NCI-H2029 (cell line): ENCODE results near the gene SLC16A11.
"Not testable (repeated sequence)": the region's sequence is repeated elsewhere in the genome, so short reads cannot be mapped to it uniquely, and the experiment has no call there.

Source experiments
- DNase-seq: peaks from one replicate; lab custom pipeline; 2025; lab: John Stamatoyannopoulos, UW

Gene SLC16A11

DNA sequence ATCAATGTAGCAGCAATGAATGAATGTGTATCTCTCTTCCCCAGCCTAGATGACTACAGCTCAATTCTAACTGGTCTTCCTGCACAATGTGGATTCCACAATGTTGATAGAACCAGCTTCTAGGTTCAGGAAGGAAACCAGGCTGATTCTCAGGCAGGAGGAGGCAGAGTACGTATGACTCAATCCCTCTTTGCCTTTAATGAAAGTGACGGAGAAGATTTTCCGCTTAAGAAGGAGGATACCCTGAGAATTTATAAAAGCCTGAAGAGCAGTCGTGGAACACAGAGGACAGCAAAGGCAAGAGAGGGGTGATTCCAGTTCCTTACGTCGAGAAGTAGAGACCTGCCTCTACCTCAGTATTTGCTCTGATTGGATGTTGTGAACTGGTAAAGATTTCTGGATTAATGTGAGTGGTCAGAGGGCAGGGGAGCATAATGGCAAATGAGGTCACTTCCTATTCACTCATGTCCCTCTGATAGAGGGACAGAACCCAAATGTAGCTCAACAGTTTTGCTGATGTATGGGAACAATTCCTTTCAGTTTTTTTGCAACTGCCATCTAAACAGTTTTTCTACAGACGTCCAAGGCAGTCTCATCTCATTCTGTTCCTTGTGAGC, 15.0 kb upstream of the SLC16A11 start:
- DNase-seq, result no peak

DNA sequence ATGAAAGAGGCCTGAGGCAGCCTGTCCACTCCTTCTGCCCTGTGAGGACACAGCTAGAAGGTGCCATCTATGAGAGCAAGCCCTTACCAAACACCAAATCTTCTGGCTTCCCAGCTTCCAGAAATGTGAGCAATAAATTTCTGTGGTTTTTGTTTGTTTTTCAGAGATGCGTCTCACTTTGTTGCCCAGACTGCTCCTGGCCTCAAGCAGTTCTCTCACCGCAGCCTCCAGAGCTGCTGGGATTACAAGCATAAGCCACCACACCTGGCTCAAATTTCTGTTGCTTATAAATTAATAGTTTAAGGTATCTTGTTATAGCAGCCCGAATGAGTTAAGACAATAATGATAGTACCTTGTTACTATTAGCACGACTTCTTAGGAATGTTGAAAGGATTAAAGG, 12.5 kb upstream of the SLC16A11 start:
- DNase-seq, result no peak

DNA sequence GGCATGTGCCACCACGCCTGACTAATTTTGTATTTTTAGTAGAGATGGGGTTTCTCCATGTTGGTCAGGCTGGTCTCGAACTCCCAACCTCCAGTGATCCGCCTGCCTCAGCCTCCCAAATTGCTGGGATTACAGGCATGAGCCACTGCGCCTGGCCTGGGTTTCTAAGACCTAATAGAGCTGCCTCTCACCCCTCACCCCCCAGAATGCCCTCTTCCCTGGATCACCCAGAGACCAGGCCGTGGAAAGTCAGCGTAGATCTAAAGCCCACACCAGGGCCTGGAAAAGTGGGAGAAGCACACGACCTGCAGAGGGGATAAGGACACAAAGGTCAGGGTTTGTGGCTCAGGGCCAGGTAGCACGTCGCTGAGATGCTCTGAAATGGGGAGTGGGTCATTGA, 6.7 kb upstream of the SLC16A11 start:
- not testable (repeated sequence) for DNase-seq

DNA sequence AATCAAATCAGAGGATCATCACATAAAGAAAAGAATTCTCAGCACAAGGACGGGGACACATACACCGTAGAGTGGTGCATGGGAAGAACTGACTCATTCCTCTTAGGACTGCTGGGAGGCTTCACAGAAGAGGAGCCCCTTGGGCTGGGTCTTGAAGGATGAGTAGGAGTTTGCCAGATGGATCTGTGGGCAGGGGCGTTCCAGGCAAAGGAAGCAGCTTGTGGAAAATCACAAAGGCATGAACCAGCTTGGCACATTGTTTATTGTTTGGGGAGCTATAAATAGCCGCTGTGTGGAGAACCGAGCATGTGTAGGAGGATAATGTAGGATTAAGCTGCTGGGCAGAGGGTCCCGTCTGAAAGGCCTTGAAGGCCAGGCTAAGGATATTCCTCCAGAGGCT, 5.1 kb upstream of the SLC16A11 start:
- no peak for DNase-seq

DNA sequence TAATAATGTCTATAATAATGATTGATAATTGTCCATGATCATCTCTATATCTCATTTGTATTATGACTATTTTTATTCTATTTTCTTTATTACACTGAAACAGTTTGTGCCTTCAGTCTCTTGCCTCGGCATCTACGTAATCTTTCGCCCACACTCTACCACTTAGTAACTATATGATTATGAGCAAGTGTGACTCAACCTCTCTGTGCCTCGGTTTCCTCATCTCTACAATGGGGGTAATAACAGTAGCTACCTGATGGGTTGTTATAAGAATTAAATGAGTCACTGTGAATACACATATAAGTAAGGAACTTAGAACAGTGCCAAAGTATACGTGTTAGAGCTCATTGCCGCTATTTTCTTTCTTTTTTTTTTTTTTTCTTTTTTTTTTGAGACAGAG, 3.7 kb upstream of the SLC16A11 start:
- DNase-seq, result no peak

DNA sequence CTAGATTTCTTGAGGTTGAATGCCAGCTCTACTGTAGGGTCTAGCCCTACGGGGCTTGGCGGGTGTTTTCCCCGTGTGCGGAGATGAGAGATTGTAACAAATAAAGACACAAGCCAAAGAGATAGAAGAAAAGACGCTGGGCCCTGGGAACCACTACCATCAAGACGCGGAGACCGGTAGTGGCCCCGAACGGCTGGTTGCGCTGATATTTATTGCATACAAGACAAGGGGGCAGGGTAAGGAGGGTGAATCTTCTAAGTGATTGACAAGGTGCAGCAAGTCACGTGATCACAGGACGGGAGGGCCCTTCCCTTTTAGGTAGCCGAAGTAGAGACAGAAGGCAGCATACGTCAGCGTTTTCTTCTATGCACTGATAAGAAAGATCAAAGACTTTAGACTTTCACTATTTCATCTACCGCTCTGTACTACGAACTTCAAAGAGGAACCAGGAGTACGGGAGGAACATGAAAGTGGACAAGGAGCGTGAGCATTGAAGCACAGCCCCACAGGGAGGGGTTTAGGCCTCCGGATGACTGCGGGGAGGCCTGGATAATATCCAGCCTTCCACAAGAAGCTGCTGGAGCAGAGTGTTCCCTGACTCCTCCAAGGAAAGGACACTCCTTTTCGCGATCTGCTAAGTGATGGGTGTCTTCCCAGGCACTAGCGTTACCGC, 3.0 kb upstream of the SLC16A11 start:
- not testable (repeated sequence) for DNase-seq

DNA sequence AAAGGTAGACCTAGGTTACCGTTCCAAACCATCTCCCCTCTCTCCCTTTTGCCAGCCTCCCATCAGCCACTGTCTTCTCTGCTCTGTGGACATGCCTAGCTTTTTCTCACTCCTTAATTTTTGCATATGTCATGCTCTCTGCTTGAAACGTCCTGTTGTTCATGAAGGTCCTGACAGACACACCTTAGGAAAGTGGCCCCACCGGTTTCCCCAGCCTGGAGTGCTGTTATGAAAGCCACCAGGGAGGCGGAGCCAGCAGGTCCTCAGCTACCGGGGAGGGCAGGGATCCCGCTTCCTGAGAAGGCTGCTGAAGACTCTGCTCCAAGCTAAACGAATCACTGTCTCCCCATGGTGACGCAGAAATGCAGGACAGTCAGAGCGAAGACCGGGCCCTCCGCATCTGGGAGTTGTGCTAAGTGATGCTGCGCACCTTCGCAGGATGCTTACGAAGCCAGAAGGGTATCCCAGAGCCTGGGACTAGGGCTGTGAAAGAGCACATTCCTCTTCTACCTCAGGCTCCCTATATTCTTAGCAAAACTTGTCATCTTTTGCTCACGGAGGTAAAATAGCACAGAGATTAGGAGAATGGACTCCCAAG, 2.3 kb upstream of the SLC16A11 start:
- peak; percentile 48 for DNase-seq

DNA sequence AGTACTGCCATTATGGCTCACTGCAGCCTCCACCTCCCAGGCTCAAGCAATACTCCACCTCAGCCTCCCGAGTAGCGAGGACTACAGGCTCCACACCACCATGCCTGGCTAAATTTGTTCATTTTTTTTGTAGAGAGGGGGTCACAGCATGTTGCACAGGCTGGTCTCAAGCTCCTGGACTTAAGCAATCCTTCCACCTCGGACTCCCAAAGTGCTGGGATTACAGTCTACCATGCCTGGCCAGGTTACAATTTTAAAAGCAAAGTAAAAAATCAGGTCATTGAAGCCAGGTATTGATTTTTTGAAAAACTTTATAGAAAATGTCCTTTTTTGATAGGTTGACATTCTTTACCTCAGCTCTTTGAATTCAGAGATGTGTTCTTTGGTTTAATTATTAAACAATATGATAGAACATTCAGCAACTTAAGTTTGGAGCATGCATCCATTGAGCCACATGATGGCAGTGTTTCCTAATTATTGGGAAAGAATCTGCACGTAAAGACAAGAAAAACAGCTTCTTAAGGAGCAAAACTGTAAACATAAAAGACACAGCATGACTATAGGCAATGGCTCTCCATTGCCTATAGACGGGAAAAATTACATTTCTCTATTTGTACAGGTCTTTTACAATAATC, 1.7 kb upstream of the SLC16A11 start:
- peak; percentile 13 for DNase-seq

DNA sequence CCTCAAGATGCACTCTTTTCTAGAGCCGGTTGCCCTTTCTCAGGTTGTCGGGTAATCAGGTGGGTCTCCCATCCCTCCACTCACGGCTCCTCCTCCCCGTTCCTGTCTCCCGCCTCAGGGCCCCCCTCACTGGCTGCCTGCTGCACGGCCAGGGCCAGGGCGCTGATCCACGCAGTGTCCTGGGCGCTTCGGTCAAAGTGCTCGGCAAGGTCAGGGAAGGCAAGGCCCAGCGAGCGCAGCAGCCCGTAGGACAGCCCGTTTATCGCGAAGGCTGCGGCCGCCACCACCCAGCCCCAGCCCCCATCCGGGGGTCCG, 753 bp downstream of the SLC16A11 start:
- no peak for DNase-seq

DNA sequence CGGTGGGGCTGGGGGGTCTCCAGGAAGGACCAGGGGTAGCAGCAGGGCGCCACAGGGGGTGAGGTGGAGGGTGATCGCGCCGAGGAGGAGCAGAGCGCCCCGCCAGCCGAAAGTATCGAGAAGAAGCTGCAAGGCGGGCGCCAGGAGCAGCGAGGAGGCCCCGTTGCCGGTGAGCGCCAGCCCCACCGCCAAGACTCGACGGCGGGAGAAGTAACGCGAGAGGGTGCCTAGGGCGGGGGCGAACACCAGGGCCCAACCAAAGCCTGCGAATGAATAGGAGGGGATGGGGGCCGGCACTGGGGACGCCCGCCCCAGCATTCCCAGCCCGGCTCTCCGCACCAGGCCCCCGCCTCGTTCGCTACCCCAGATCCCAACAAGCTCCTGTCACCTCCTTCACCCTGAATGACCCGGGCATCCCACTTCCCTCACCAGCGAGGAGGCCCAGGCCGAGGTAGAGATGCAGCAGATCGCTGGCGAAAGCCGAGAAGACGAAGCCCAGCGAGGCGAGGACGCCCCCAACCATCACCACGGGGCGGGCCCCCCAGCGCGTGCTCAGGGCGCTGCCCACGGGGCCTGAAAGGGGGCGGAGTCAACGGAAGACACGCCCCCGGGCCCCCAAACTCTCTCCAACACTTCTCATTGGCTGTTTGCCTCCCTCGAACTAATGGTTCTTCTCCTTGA, 1.3 kb downstream of the SLC16A11 start:
- DNase-seq, result no peak

DNA sequence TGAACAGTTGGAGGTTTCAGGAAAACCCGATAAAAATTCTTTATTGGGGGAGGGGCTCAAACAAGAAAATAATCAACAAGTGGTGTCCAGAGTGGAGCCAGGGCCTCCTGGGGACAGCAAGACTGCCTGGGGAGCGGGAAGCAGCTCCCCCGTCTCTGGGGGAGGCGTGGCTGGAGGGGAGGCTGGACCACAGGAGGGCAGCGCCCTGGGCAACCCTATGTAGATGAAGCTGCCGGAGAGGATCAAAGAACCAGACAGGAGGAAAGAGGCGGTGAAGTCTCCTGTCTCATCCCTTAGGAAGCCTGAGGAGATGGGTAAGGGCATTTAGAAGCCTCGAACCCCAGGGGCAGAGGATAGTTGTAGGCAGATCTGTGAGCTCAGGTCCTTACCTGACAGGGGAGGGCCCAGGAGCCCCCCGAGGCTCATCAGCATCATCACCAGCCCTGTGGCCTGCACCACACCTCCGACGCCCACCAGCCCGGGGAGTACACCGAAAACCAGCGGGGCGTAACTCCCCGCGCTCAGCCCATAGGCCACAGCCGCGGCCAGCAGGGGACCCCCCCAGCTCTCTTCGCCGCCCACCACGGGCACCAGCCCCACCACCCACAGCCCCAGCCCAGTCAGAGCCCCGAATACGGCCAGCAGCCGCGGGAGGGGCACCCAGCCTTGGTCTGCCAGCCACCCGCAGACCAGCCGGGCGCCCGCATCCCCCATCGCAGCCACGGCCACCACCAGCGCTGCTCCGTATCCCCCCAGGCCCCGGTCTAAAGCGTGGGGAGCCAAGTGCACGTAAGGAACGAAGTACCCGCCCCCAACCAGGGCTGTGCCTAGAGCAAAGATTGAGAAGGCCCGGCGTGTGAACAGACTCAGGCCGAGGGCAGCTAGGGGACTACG, 2.0 kb downstream of the SLC16A11 start:
- DNase-seq, result no peak

DNA sequence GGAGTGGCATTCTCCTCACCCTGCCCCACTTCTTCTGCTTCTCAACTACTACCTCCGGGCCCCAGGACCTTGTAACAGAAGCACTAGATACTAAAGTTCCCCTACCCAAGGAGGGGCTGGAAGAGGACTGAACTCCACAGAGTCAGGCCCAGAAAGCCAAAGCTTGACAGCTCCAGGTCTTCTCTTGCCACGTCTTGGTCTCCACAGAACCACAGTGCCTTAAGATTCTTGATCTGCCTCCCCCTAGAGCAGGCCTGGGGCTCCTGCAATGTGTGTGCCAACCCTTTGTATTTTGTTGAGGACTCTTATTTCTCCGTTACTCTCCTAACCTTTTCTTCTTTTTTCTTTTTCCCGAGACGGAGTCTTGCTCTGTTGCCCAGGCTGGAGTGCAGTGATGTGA, 4.1 kb downstream of the SLC16A11 start:
- no peak for DNase-seq

DNA sequence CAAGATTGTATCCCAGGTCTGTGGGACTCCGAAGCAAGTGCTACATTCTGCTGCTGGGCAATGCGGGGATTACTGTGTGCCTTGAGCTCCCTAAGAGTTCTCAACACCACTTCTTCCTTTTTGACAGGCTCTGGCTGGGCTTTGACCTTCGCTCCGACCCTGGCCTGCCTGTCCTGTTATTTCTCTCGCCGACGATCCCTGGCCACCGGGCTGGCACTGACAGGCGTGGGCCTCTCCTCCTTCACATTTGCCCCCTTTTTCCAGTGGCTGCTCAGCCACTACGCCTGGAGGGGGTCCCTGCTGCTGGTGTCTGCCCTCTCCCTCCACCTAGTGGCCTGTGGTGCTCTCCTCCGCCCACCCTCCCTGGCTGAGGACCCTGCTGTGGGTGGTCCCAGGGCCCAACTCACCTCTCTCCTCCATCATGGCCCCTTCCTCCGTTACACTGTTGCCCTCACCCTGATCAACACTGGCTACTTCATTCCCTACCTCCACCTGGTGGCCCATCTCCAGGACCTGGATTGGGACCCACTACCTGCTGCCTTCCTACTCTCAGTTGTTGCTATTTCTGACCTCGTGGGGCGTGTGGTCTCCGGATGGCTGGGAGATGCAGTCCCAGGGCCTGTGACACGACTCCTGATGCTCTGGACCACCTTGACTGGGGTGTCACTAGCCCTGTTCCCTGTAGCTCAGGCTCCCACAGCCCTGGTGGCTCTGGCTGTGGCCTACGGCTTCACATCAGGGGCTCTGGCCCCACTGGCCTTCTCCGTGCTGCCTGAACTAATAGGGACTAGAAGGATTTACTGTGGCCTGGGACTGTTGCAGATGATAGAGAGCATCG, 5.6 kb downstream of the SLC16A11 start:
- no peak for DNase-seq

DNA sequence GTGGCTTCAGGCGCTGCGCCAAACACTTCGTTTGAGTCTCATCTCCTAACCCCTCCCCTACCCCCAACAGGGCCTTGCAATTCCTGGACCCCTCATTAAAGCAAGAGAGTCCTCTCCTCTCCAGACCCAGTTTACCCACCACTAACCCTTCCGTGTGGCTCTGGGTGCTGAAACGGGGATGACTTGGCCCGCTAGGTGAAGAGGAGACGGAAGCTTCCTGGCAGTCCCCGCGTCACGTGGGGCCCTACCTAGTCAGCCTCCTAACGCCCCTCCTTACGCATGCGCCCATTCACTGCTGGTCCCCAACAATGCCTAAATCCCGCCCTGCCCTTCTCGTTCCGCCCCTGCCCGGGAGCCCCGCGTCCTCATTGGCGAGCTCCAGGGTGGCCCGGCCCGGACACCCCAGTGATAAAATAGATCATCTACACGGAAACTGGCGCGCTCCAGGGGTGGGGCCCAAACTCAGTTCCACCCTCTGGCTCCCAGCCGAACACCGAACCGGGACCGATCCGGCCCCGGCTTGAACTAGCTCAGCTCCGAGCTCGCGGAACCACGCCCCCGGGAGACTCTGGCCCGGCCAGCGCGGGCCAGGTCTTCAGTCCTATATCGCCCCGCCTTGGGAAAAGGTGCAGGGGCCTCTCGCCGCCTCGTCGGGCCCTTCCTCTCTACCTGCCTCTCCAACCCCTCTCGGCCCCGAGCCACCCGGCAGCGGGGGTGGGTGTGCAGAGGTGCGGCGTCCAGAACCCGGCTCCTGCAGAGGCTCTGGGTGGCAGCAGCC, 8.1 kb downstream of the SLC16A11 start, which contains the start of gene SLC16A13:
TSS of gene SLC16A13 (plus strand) at position 425 of the 778 bp plus-strand sequence. CDS start 368 bp downstream, outside the sequence.
- DNase-seq, result peak; percentile 76

DNA sequence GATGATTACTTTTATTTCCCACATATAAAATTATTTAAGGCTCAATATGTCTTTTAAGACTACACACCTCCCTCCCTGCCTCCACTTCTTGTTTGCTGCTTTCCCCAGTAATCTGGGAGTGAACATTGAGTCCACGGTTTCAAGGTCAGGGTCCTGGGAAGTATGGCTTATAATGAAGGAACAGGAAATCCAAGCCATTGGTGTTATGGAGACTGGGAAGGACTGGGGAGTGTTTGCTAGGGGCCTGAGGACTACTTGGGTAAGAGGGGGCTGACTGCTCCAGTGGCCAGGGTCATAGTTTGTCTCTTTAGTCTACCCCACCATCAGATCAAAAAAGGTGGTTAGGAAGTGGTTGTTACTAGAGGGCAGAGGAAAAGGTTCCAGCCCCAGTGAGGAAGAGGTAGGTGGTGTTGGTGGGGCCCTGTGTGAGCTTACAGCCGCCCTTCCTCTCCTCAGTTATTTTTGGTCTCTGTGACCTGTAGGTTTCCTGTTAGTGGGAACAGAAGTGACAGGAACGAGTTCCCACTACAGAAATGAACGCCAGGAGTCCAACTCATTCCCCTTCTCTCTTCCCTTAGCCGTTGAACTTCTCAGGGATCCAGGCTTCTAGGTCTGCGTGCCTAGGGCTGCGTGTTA, 8.8 kb downstream of the SLC16A11 start:
- DNase-seq, result no peak

DNA sequence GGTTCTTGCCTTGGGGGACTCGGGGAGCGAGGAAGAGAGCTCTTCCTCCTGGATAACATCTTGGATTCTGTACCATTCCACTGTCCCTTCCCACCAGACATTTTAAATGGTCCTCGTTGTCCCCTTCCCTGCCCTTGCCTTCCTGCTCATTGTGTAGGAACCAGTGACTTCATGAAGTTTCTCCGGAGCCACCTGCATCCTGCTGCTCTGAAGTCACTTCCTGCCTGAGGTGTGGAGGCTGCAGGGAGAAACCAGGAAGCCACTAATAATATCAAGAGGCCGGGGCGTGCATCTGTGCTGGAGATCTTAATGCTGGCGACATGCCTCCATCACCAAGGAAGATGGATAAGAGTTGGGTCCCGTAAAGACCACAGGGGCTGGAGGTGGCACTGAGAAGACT, 14.2 kb downstream of the SLC16A11 start:
- DNase-seq, result no peak

DNA sequence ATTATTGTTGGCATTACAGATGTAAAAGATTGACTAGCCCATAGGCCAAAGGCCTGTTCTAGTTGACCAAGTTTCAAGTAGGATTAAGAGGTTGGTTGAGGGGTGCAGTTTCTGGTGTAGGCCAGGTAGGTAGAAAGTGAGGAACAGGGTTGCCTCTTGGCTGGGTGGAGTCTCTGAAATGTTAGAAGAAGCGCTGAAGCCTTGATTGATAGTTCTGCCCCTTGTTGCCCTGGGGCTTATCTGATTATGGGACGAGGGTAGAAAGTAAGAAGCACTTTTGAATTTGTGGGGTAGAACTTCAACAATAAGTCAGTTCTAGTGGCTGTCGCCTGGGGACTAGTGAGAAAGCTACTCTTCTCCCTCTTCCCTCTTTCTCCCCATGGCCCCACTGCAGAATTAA, 14.8 kb downstream of the SLC16A11 start:
- no peak for DNase-seq

DNA sequence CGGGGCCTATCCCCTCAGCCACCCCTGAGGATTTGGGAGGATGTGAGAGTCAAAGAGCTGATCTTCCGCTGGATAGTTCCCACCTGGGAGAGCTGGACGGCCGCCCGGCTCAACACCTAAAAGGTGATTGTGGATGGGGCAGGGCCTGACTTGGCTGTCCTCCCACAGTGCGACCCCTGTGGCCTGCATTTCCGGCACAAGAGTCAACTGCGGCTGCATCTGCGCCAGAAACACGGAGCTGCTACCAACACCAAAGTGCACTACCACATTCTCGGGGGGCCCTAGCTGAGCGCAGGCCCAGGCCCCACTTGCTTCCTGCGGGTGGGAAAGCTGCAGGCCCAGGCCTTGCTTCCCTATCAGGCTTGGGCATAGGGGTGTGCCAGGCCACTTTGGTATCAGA, 16.6 kb downstream of the SLC16A11 start:
- no peak for DNase-seq

DNA sequence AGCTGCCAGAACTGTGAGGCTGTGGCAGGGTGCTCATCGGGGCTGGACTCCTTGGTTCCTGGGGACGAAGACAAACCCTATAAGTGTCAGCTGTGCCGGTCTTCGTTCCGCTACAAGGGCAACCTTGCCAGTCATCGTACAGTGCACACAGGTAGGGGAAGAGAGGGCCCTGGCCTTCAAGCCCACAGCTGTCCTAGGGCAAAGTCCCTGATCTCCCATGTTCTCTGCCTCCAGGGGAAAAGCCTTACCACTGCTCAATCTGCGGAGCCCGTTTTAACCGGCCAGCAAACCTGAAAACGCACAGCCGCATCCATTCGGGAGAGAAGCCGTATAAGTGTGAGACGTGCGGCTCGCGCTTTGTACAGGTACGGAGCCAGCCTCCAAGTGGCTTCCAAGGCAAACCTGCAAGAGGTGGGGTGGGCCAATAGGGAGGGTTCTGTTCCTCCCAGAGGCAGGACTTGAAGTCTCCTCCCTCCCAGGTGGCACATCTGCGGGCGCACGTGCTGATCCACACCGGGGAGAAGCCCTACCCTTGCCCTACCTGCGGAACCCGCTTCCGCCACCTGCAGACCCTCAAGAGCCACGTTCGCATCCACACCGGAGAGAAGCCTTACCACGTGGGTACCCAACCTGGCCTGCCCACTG, 17.3 kb downstream of the SLC16A11 start:
- no peak for DNase-seq
